Dedifferentiated amniotic fluid mesenchymal stem cell (primary cell): ENCODE measurements around the gene CPSF4L.

ENCODE experiments used
- DNase-seq: peaks from one replicate; pipeline ENCODE4 v3.0.0-alpha.2; 2016; ENCODE audit errors: extremely low spot score

CPSF4L gene

DNA sequence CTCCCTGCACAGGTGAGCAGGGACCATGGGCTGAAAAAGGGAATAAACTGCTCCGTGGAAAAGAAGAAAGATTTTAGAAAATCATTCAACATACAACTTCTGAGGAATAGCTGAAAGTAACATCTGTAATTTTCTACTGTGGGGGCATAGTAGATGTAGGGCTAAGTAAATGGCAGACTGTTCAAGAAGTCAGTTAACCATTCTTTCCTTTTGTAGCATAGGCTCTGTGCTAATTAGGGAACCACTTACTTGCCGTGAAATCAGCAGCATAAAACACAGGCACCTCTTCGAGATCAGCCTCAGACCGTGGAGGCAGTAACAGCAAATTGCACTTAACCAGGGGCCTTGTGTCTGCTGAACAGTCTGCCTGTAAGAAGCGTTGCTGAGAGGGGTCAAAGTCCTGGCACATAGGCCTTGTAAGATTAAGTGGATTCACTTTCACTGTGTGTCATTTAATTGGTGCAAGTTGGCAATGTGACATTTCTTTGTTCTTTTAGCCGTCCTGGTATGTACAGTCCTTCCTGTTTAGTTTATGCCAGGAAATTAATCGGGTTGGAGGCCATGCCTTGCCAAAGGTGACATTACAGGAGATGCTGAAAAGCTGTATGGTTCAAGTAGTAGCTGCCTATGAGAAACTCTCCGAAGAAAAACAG lies 58.4 kb downstream of the CPSF4L start:
- no peak for DNase-seq

- DNase-seq = no peak
These were observed 60.2 kb downstream of the CPSF4L start for GRCh38 chr17:73201215-73202069.

DNA sequence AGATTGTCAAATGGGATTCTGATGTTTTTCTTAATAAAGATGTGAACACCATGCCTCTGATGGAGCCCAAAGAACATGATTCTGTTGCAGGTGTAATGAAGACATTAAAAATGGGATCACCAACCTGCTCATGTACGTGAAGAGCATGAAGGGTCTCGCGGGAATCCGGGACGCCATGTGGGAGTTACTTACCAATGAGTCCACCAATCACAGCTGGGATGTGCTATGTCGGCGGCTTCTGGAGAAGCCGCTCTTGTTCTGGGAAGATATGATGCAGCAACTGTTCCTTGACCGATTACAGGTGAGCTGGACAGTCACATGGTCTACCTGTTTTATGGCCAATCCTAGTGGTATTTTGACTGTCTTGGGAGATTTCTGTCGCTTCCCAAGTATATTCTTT lies 61.2 kb downstream of the CPSF4L start:
- DNase-seq = no peak

- DNase-seq = no peak
These were observed 61.8 kb downstream of the CPSF4L start for GRCh38 chr17:73199751-73200317.

- DNase-seq = no peak
These were observed 62.8 kb downstream of the CPSF4L start for GRCh38 chr17:73198930-73199260.
